PC-3 (cell line): ENCODE data around the gene EMC1. TPM values are rescaled to one million over a fixed set of nuclear protein-coding genes. Genes with fewer than 3 reads are reported as not detected.

Experiments
- ATAC-seq: fragments of 200-7000 bp; cut with Tn5 transposase; 2 replicates; pipeline ENCODE4 v1.9.1; 2020; ENCODE audit warnings: mild to moderate bottlenecking, moderate library complexity
- BruUV-seq: library from RNA; stranded (reverse); fragments of 400-500 nt; replicated peaks from 2 replicates; lab custom pipeline; 2021; lab: Mats Ljungman, UMichigan
- CTCF ChIA-PET: fragments of 300-600 bp; sonication (Branson Sonifier 250); formaldehyde crosslinking; loops from one replicate; lab custom pipeline; 2022; ENCODE audit warnings: antibody characterized with exemption; lab: Charles Lee
- POLR2A ChIA-PET: fragments of 300-600 bp; sonication (Branson Sonifier 250); formaldehyde crosslinking; loops from one replicate; lab custom pipeline; 2022; ENCODE audit warnings: antibody characterized with exemption; ENCODE audit not compliant: unreplicated experiment; lab: Charles Lee
- DNase-seq: peaks from one replicate; pipeline ENCODE4 v3.0.0-alpha.2; 2015
- H2AFZ ChIP-seq: fragments of 300-600 bp; sonication (generic); 2 replicates; pipeline ENCODE4 v1.6.0; 2016; ENCODE audit warnings: antibody characterized with exemption, low read length
- H3F3A ChIP-seq: fragments of 300-600 bp; sonication (generic); one replicate; pipeline ENCODE4 v1.6.0; 2017; ENCODE audit warnings: antibody characterized with exemption, low read length, control low read depth, mild to moderate bottlenecking; ENCODE audit not compliant: unreplicated experiment
- H3K27ac ChIP-seq: fragments of 300-600 bp; sonication (generic); 2 replicates; pipeline ENCODE4 v1.5.1; 2016; ENCODE audit warnings: mild to moderate bottlenecking, low read length
- H3K27me3 ChIP-seq: fragments of 300-600 bp; sonication (generic); 2 replicates; pipeline ENCODE4 v1.6.1; 2016; ENCODE audit warnings: low read length, mixed read lengths
- H3K36me3 ChIP-seq: fragments of 300-600 bp; sonication (generic); 2 replicates; pipeline ENCODE4 v1.6.1; 2016; ENCODE audit warnings: low read depth, mixed run types, low read length, mixed read lengths
- H3K4me1 ChIP-seq: fragments of 300-600 bp; sonication (generic); 2 replicates; pipeline ENCODE4 v1.5.1; 2016; ENCODE audit warnings: low read length; ENCODE audit not compliant: insufficient read depth
- H3K4me2 ChIP-seq: fragments of 300-600 bp; sonication (generic); 2 replicates; pipeline ENCODE4 v1.6.0; 2016; ENCODE audit warnings: low read length
- H3K4me3 ChIP-seq: fragments of 300-600 bp; sonication (generic); 2 replicates; pipeline ENCODE4 v1.5.1; 2016; ENCODE audit warnings: mild to moderate bottlenecking, low read length, mixed read lengths
- H3K79me2 ChIP-seq: fragments of 300-600 bp; sonication (generic); 2 replicates; pipeline ENCODE4 v1.6.1; 2017; ENCODE audit warnings: low read length, mixed read lengths
- H3K9ac ChIP-seq: fragments of 300-600 bp; sonication (generic); 2 replicates; pipeline ENCODE4 v1.6.0; 2016; ENCODE audit warnings: mild to moderate bottlenecking, low read length
- H3K9me2 ChIP-seq: fragments of 300-600 bp; sonication (generic); replicated peaks from 2 replicates; pipeline ENCODE4 v1.6.1; 2016; ENCODE audit warnings: mixed run types, low read length, mixed read lengths
- H3K9me3 ChIP-seq: fragments of 300-600 bp; sonication (generic); 2 replicates; pipeline ENCODE4 v1.6.1; 2016; ENCODE audit warnings: low read length, mixed read lengths
- H4K20me1 ChIP-seq: fragments of 300-600 bp; sonication (generic); 2 replicates; pipeline ENCODE4 v1.6.1; 2016; ENCODE audit warnings: low read length, mixed read lengths
- EZH2 ChIP-seq: fragments of 300-600 bp; sonication (generic); IDR thresholded peaks from one replicate; pipeline ENCODE4 v1.6.1; 2017; ENCODE audit warnings: antibody characterized with exemption, mild to moderate bottlenecking, low read length; ENCODE audit not compliant: unreplicated experiment
- EZH2phosphoT487 ChIP-seq: fragments of 300-600 bp; sonication (generic); IDR thresholded peaks from 2 replicates; pipeline ENCODE4 v1.6.1; 2018; ENCODE audit warnings: mild to moderate bottlenecking, antibody characterized with exemption, low read length, borderline replicate concordance
- intact Hi-C: fragments of 100-400 bp; cut with micrococcal nuclease; formaldehyde crosslinking; loops from 2 replicates; pipeline ENCODE4 v1.9.0; 2023
- total RNA-seq: library from RNA; depleted of rRNA; stranded (reverse); fragments of >200 nt; gene quantifications from 2 replicates; pipeline ENCODE4 v1.2.3, GENCODE V29; 2014
- TF ChIP-seq, protein P1 (sequence below): fragments of 300-600 bp; sonication (generic); conservative IDR thresholded peaks from 2 replicates; pipeline ENCODE4 v1.5.1; 2017; ENCODE audit warnings: antibody characterized with exemption, low read depth, mild to moderate bottlenecking, low read length

Gene EMC1
- total RNA-seq, 1 experiment from 2014 or later: 60.9 TPM

DNA sequence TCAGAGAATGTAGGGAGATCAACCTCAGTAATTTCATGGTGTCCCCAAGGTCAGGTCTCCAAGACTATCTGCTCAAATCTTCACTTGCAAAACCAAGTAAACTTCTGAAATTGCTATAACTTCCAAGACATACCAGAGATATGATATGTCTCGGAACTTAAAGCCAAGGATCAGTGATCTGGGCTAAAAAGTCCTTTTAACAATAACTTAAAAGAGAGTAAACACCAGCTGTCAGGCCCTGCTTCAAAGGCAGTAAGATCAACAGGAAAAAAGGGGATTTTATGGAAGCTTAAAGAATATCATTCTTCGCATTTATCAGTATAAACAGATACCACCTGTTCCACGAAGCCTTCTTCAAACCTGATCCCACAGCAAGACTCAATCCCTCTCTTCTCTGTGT lies 55.0 kb downstream of the EMC1 start:
- POLR2A ChIA-PET: no interaction called here
- peaks cover 57% of the 10 kb centered on the region for H3K36me3 ChIP-seq
- peaks cover 21% of the 10 kb centered on the region for H3K79me2 ChIP-seq
- H3K4me2 ChIP-seq: no peak overlapping the region
- ATAC-seq: no peak
- intact Hi-C loops: no loop called here
- H3K27ac ChIP-seq: no peak overlapping the region
- no peaks in the 10 kb centered on the region for H3K9me2 ChIP-seq
- H3K9ac ChIP-seq: no peak overlapping the region
- H3K27me3 ChIP-seq: no peaks in the 10 kb centered on the region
- H2AFZ ChIP-seq: no peak overlapping the region
- CTCF ChIA-PET: no interaction called here
- TF ChIP-seq, protein P1, sequence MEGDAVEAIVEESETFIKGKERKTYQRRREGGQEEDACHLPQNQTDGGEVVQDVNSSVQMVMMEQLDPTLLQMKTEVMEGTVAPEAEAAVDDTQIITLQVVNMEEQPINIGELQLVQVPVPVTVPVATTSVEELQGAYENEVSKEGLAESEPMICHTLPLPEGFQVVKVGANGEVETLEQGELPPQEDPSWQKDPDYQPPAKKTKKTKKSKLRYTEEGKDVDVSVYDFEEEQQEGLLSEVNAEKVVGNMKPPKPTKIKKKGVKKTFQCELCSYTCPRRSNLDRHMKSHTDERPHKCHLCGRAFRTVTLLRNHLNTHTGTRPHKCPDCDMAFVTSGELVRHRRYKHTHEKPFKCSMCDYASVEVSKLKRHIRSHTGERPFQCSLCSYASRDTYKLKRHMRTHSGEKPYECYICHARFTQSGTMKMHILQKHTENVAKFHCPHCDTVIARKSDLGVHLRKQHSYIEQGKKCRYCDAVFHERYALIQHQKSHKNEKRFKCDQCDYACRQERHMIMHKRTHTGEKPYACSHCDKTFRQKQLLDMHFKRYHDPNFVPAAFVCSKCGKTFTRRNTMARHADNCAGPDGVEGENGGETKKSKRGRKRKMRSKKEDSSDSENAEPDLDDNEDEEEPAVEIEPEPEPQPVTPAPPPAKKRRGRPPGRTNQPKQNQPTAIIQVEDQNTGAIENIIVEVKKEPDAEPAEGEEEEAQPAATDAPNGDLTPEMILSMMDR: no peak
- TF ChIP-seq EZH2phosphoT487: no peak
- no peak for TF ChIP-seq EZH2
- no peaks in the 10 kb centered on the region for H4K20me1 ChIP-seq
- DNase-seq: no peak
- BruUV-seq: no TSS peak
- H3K4me3 ChIP-seq: no peak overlapping the region
- H3F3A ChIP-seq: no peaks in the 10 kb centered on the region
- H3K4me1 ChIP-seq: no peaks in the 10 kb centered on the region
- no peaks in the 10 kb centered on the region for H3K9me3 ChIP-seq

DNA sequence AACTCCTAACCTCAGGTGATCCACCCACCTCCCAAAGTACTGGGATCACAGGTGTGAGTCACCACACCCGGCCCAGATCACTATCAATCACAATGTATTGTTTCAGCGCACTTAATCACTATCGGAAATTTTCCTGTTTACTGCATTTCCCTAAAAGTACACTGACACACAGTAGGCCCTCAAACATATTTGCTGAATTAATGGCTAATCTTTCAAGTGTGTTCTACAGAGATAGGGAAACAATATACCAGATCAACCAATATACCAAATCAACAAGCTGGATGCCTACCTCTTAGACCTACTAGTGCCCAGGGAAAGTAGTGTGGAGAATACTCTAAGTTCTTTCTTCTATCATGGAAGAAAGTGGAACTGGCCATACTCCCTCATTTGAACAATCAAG lies 58.3 kb downstream of the EMC1 start:
- Histone ChIP-seq H3K9ac (no peak overlapping the region), H3K79me2 (no peaks in the 10 kb centered on the region), H4K20me1 (no peaks in the 10 kb centered on the region), H3K4me2 (no peak overlapping the region), H3K27ac (no peak overlapping the region), H2AFZ (no peak overlapping the region), H3K9me3 (no peaks in the 10 kb centered on the region), H3K27me3 (no peaks in the 10 kb centered on the region), H3K4me1 (no peaks in the 10 kb centered on the region), H3K36me3 (peaks cover 42% of the 10 kb centered on the region), H3K4me3 (no peak overlapping the region), H3F3A (no peaks in the 10 kb centered on the region), H3K9me2 (no peaks in the 10 kb centered on the region)
- intact Hi-C loops: no loop called here
- no peak for DNase-seq
- no peak for ATAC-seq
- TF ChIP-seq EZH2 (no peak), EZH2phosphoT487 (no peak)
- TF ChIP-seq, protein P1: no peak
- POLR2A ChIA-PET: no interaction called here
- no TSS peak for BruUV-seq
- CTCF ChIA-PET: no interaction called here

DNA sequence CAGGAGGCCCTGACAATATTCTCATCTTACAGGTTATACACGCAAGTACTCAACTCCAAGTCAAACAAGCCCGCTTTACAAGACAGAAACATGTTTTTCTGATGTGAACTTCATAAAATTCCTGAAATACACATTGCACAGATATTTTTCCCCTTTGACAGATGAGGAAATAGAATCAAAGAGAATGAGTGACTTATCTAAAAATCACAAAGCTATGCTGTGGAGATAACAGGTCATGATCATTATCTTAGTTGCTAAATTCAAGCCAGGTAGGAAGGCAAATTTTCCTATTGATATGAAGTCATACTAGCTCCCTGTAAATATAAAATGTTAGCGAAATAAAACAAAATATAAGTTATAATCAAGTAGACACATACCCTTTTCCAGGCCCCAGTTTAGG lies 59.5 kb downstream of the EMC1 start:
- intact Hi-C loops: no loop called here
- no peaks in the 10 kb centered on the region for H3K79me2 ChIP-seq

More for the DNA sequence above, 59.5 kb downstream of the EMC1 start:
- Histone ChIP-seq H3K27ac (no peak overlapping the region), H3K27me3 (no peaks in the 10 kb centered on the region), H3K9me3 (no peaks in the 10 kb centered on the region), H3K9me2 (no peaks in the 10 kb centered on the region), H3K4me1 (no peaks in the 10 kb centered on the region), H3K4me3 (no peak overlapping the region), H3K36me3 (peaks cover 39% of the 10 kb centered on the region), H3F3A (no peaks in the 10 kb centered on the region), H4K20me1 (no peaks in the 10 kb centered on the region), H3K4me2 (no peak overlapping the region), H2AFZ (no peak overlapping the region), H3K9ac (no peak overlapping the region)
- CTCF ChIA-PET: no interaction called here
- POLR2A ChIA-PET: no interaction called here
- no peak for TF ChIP-seq EZH2
- TF ChIP-seq, protein P1: no peak
- no peak for TF ChIP-seq EZH2phosphoT487
- no peak for DNase-seq
- no TSS peak for BruUV-seq
- ATAC-seq: no peak
